Fibroblast of lung (primary cell): ENCODE measurements around the gene EPYC.

Experiments
- EZH2 ChIP-seq: IDR thresholded peaks from 2 replicates; pipeline ENCODE4 v1.5.1; 2012; ENCODE audit warnings: low read length, control low read depth, mild to moderate bottlenecking; ENCODE audit errors: missing control alignments
- TF ChIP-seq, protein P1 (sequence below), 2 donors: IDR thresholded peaks in 1 of 2; conservative IDR thresholded peaks in 1 of 2; 1 replicate in 1 of 2; 2 replicates in 1 of 2; pipeline ENCODE4 v1.5.1; 2011 to 2012; ENCODE audit warnings: low read length in 2 of 2, control low read depth in 1 of 2, inconsistent platforms in 1 of 2, low read depth in 1 of 2, mild to moderate bottlenecking in 1 of 2

DNA sequence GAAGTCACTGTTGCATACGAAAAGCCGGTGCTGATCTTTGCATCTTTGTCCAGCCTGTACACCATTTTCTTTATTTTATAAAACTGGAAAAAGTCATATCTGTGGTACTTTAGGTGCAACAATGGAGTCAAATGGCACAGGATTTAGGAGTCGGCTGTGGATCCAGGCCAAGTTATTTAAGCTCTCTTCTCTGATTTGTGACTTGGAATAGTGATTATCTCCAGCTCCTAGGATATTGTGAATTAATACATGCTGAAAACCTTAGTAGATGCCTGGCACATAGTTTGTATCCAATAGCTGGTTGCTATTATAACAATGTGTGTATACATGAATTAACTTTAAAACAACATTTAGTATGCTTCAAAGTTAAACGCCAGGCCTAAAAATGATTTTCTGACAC lies 43.6 kb downstream of the EPYC start:
- TF ChIP-seq, protein P1, sequence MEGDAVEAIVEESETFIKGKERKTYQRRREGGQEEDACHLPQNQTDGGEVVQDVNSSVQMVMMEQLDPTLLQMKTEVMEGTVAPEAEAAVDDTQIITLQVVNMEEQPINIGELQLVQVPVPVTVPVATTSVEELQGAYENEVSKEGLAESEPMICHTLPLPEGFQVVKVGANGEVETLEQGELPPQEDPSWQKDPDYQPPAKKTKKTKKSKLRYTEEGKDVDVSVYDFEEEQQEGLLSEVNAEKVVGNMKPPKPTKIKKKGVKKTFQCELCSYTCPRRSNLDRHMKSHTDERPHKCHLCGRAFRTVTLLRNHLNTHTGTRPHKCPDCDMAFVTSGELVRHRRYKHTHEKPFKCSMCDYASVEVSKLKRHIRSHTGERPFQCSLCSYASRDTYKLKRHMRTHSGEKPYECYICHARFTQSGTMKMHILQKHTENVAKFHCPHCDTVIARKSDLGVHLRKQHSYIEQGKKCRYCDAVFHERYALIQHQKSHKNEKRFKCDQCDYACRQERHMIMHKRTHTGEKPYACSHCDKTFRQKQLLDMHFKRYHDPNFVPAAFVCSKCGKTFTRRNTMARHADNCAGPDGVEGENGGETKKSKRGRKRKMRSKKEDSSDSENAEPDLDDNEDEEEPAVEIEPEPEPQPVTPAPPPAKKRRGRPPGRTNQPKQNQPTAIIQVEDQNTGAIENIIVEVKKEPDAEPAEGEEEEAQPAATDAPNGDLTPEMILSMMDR (conservative IDR thresholded peaks at IDR 0.05 in 1 of 2, IDR thresholded peaks at IDR 0.05 in 1 of 2; ENCODE audit: low read depth in 1 of 2, low read length in 2 of 2) = no peak
- no peak for TF ChIP-seq EZH2
